ENCODE results near the gene CPNE5. TPM values are rescaled to one million over a fixed set of nuclear protein-coding genes. Genes with fewer than 3 reads are reported as not detected.

Gene CPNE5
- total RNA-seq, 1 donor, result not detected

DNA sequence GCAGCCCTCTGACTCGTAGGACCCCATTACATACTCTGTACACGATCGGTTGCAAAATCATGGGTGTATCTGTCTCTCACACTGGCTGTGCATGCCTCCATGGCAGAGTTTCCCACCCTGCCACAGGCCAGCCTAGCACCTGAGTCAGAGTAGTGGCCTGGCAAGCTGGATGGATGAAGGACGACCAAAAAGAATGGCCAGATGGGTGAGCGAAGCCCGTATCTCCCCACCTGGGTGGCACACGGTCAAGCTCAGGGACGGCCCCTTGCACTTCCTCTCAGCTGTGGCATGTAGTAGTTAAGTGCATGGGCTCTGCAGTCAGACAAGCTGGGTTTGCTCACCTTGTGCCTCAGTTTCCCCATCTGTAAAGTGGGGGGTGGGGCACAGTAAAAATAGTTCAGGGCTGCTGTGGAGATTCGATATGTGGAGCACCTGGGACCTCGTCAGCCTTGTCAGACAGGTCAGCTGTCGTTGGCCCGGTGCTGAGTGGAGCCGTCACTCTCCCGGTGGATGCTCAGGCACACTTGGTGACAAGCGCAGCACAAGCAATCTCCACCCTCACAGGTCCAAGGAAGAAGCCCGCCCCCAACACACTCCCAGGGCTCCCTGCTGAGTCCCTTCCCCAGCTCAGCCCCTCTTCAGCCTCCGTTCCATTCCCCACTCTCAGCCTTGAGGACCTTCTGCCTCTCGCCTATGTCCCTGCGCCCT lies 12.6 kb downstream of the CPNE5 start:
- Histone ChIP-seq H3K4me1 (ENCODE audit: insufficient read depth, low read length) (peaks cover 12% of the 10 kb centered on the region), H3K27ac (ENCODE audit: low read depth, low read length) (no peak overlapping the region), H4K20me1 (ENCODE audit: insufficient read depth, low read length) (no peaks in the 10 kb centered on the region), H3K79me2 (ENCODE audit: insufficient read depth, low read length) (no peaks in the 10 kb centered on the region), H3K4me2 (ENCODE audit: insufficient read depth, low read length) (no peak overlapping the region), H2AFZ (ENCODE audit: low read length) (no peak overlapping the region), H3K36me3 (ENCODE audit: insufficient read depth, low read length) (no peaks in the 10 kb centered on the region), H3K4me3 (ENCODE audit: insufficient read depth, low read length) (no peak overlapping the region), H3K27me3 (ENCODE audit: insufficient read depth, low read length) (no peaks in the 10 kb centered on the region), H3K9me3 (ENCODE audit: low read depth, low read length) (no peaks in the 10 kb centered on the region)
- no peak for TF ChIP-seq CTCF (IDR thresholded peaks at IDR 0.05; ENCODE audit: extremely low read depth, low read depth, low read length)
- DNase-seq (ENCODE audit: insufficient read length, low spot score, missing footprints), result peak; percentile 21

- H3K79me2 ChIP-seq (ENCODE audit: insufficient read depth, low read length), result no peaks in the 10 kb centered on the region
- no peaks in the 10 kb centered on the region for H3K27me3 ChIP-seq (ENCODE audit: insufficient read depth, low read length)
- no peak overlapping the region for H3K27ac ChIP-seq (ENCODE audit: low read depth, low read length)
- no peak for TF ChIP-seq CTCF (IDR thresholded peaks at IDR 0.05; ENCODE audit: extremely low read depth, low read depth, low read length)
- no peaks in the 10 kb centered on the region for H3K9me3 ChIP-seq (ENCODE audit: low read depth, low read length)
- H4K20me1 ChIP-seq (ENCODE audit: insufficient read depth, low read length), result no peaks in the 10 kb centered on the region
- DNase-seq (ENCODE audit: insufficient read length, low spot score, missing footprints), result no peak
- H2AFZ ChIP-seq (ENCODE audit: low read length), result no peak overlapping the region
- no peaks in the 10 kb centered on the region for H3K36me3 ChIP-seq (ENCODE audit: insufficient read depth, low read length)
- peaks cover 12% of the 10 kb centered on the region for H3K4me1 ChIP-seq (ENCODE audit: insufficient read depth, low read length)
- H3K4me3 ChIP-seq (ENCODE audit: insufficient read depth, low read length), result no peak overlapping the region
- no peak overlapping the region for H3K4me2 ChIP-seq (ENCODE audit: insufficient read depth, low read length)
Observed at GRCh38 chr6:36825994-36826393, 13.2 kb downstream of the CPNE5 start.

DNA sequence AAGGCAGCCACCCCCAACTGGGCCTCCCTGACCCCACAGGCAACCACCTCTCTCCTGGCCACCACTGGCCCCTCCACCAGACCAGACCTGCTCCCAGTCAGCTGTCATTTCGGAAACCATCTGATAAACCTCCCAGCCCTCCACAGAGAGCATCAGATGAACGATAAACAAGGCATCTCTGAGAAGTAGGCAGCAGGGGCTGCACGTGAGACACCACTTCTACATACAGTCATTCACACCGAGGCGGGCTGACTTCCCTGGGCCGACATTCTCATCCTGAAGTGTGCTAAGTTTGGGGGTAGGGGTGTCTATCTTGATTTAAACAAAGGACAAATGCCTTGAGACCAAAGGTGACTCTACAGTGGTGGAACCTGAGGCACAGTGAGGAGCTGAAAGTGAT lies 13.8 kb downstream of the CPNE5 start:
- no peaks in the 10 kb centered on the region for H3K36me3 ChIP-seq (ENCODE audit: insufficient read depth, low read length)
- no peaks in the 10 kb centered on the region for H3K27me3 ChIP-seq (ENCODE audit: insufficient read depth, low read length)
- DNase-seq (ENCODE audit: insufficient read length, low spot score, missing footprints), result peak; percentile 8
- no peak overlapping the region for H2AFZ ChIP-seq (ENCODE audit: low read length)
- no peaks in the 10 kb centered on the region for H4K20me1 ChIP-seq (ENCODE audit: insufficient read depth, low read length)
- H3K4me3 ChIP-seq (ENCODE audit: insufficient read depth, low read length), result no peak overlapping the region
- no peak for TF ChIP-seq CTCF (IDR thresholded peaks at IDR 0.05; ENCODE audit: extremely low read depth, low read depth, low read length)
- peaks cover 12% of the 10 kb centered on the region for H3K4me1 ChIP-seq (ENCODE audit: insufficient read depth, low read length)
- no peak overlapping the region for H3K4me2 ChIP-seq (ENCODE audit: insufficient read depth, low read length)
- no peak overlapping the region for H3K27ac ChIP-seq (ENCODE audit: low read depth, low read length)
- no peaks in the 10 kb centered on the region for H3K79me2 ChIP-seq (ENCODE audit: insufficient read depth, low read length)
- no peaks in the 10 kb centered on the region for H3K9me3 ChIP-seq (ENCODE audit: low read depth, low read length)

- DNase-seq (ENCODE audit: insufficient read length, low spot score, missing footprints), result peak; percentile 38
- Histone ChIP-seq H3K4me3 (ENCODE audit: insufficient read depth, low read length) (no peak overlapping the region), H3K9me3 (ENCODE audit: low read depth, low read length) (no peaks in the 10 kb centered on the region), H2AFZ (ENCODE audit: low read length) (no peak overlapping the region), H3K79me2 (ENCODE audit: insufficient read depth, low read length) (no peaks in the 10 kb centered on the region), H4K20me1 (ENCODE audit: insufficient read depth, low read length) (no peaks in the 10 kb centered on the region), H3K27ac (ENCODE audit: low read depth, low read length) (no peak overlapping the region), H3K36me3 (ENCODE audit: insufficient read depth, low read length) (no peaks in the 10 kb centered on the region), H3K4me1 (ENCODE audit: insufficient read depth, low read length) (peaks cover 12% of the 10 kb centered on the region), H3K4me2 (ENCODE audit: insufficient read depth, low read length) (no peak overlapping the region), H3K27me3 (ENCODE audit: insufficient read depth, low read length) (no peaks in the 10 kb centered on the region)
- TF ChIP-seq CTCF (IDR thresholded peaks at IDR 0.05; ENCODE audit: extremely low read depth, low read depth, low read length), result no peak
Observed at GRCh38 chr6:36824253-36824652, 15.0 kb downstream of the CPNE5 start.
